ENCODE data around the gene RRAS2.

DNA sequence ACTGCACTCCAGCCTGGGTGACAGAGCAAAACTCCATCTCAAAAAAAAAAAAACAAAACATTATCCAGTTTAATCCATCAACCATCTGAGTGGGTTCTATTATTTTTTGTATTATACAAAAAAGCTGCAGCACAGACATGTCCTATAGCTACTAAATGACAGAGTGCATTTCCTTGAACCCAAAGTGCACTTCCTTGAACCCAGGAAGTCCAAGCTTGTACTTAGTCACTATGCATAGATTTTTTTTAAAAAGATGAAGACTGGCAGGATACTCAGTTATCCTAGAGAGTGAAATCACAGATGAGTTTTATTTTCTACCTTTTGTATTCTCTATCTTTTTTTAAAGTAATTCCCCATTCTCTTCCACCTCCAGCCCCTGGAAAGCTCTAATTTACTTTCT is 8.0 kb upstream of the RRAS2 start:
- TF ChIP-seq, protein P1, sequence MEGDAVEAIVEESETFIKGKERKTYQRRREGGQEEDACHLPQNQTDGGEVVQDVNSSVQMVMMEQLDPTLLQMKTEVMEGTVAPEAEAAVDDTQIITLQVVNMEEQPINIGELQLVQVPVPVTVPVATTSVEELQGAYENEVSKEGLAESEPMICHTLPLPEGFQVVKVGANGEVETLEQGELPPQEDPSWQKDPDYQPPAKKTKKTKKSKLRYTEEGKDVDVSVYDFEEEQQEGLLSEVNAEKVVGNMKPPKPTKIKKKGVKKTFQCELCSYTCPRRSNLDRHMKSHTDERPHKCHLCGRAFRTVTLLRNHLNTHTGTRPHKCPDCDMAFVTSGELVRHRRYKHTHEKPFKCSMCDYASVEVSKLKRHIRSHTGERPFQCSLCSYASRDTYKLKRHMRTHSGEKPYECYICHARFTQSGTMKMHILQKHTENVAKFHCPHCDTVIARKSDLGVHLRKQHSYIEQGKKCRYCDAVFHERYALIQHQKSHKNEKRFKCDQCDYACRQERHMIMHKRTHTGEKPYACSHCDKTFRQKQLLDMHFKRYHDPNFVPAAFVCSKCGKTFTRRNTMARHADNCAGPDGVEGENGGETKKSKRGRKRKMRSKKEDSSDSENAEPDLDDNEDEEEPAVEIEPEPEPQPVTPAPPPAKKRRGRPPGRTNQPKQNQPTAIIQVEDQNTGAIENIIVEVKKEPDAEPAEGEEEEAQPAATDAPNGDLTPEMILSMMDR (IDR thresholded peaks at IDR 0.05): no peak
- no peak for TF ChIP-seq SIN3A (IDR thresholded peaks at IDR 0.05; ENCODE audit: borderline replicate concordance, low read depth, low read length)

Measured in SK-N-SH (cell line).